LNCaP clone FGC (cell line): ENCODE measurements around the gene MYD88.
"Not testable (repeated sequence)": the region's sequence is repeated elsewhere in the genome, so short reads cannot be mapped to it uniquely, and the experiment has no call there.

ENCODE experiments used
- DNase-seq: peaks from one replicate; pipeline ENCODE4 v3.0.0-alpha.2; 2011; ENCODE audit warnings: low read depth
- H3K4me3 ChIP-seq: 2 replicates; pipeline ENCODE4 v1.5.1; 2011; ENCODE audit warnings: mild to moderate bottlenecking, low read depth, low read length, control low read depth
- CTCF ChIP-seq: IDR thresholded peaks from 2 replicates; pipeline ENCODE4 v1.5.1; 2012; ENCODE audit warnings: mild to moderate bottlenecking; ENCODE audit not compliant: control insufficient read depth, insufficient read depth; ENCODE audit errors: extremely low read depth

The MYD88 gene

GRCh38 chr3:38158472-38158871 lies 20.0 kb downstream of the MYD88 start:
- TF ChIP-seq CTCF, result no peak
- no peak overlapping the region for H3K4me3 ChIP-seq
- no peak for DNase-seq

GRCh38 chr3:38160704-38161103 lies 22.2 kb downstream of the MYD88 start:
- not testable (repeated sequence) for DNase-seq

GRCh38 chr3:38163117-38163840 lies 24.8 kb downstream of the MYD88 start:
- no peak overlapping the region for H3K4me3 ChIP-seq
- no peak for DNase-seq
- no peak for TF ChIP-seq CTCF

More at GRCh38 chr3:38160704-38161103, 22.2 kb downstream of the MYD88 start:
- not testable (repeated sequence) for H3K4me3 ChIP-seq

- no peak for DNase-seq
- TF ChIP-seq CTCF, result no peak
- peak overlapping the region; percentile 93 for H3K4me3 ChIP-seq
Observed at GRCh38 chr3:38163841-38164642, 25.6 kb downstream of the MYD88 start.

- DNase-seq, result no peak
- peak overlapping the region; percentile 93 for H3K4me3 ChIP-seq
- no peak for TF ChIP-seq CTCF
Observed at GRCh38 chr3:38164643-38164951, 26.1 kb downstream of the MYD88 start.

GRCh38 chr3:38164952-38165721 lies 26.7 kb downstream of the MYD88 start, which contains the start of gene OXSR1:
Gene OXSR1 (plus strand): TSS chr3:38165537. CDS start chr3:38165877, 340 bp downstream.
- H3K4me3 ChIP-seq, result peak within 1 kb of the TSS; percentile 93
- DNase-seq, result peak; percentile 100
- TF ChIP-seq CTCF, result no peak

- peak overlapping the region; percentile 93 for H3K4me3 ChIP-seq
- DNase-seq, result no peak
- 0 out of 2 replicates have a peak, but pooled peaks have one; percentile 18 for TF ChIP-seq CTCF
Observed at GRCh38 chr3:38165722-38166387, 27.4 kb downstream of the MYD88 start.
